Gastrocnemius medialis (tissue), 4 donors: ENCODE measurements around the gene DEFB124.

Source experiments
- POLR2A ChIP-seq, 2 donors: fragments of 450-650 bp; IDR thresholded peaks; one replicate each; pipeline ENCODE4 v1.6.1; 2017; ENCODE audit warnings: antibody characterized with exemption in 2 of 2, mild to moderate bottlenecking in 2 of 2, moderate library complexity in 2 of 2
- TF ChIP-seq, protein P1 (sequence below), 5 experiments: fragments of 450-650 bp in 3 of 5; fragments of 200-600 bp in 2 of 5; sonication (generic) in 2 of 5; IDR thresholded peaks in 4 of 5; conservative IDR thresholded peaks in 1 of 5; 1 replicate in 4 of 5; 2 replicates in 1 of 5; pipeline ENCODE4 v1.5.1; 2016 to 2019; ENCODE audit warnings: antibody characterized with exemption in 5 of 5, mild to moderate bottlenecking in 3 of 5, moderate library complexity in 3 of 5

DNA sequence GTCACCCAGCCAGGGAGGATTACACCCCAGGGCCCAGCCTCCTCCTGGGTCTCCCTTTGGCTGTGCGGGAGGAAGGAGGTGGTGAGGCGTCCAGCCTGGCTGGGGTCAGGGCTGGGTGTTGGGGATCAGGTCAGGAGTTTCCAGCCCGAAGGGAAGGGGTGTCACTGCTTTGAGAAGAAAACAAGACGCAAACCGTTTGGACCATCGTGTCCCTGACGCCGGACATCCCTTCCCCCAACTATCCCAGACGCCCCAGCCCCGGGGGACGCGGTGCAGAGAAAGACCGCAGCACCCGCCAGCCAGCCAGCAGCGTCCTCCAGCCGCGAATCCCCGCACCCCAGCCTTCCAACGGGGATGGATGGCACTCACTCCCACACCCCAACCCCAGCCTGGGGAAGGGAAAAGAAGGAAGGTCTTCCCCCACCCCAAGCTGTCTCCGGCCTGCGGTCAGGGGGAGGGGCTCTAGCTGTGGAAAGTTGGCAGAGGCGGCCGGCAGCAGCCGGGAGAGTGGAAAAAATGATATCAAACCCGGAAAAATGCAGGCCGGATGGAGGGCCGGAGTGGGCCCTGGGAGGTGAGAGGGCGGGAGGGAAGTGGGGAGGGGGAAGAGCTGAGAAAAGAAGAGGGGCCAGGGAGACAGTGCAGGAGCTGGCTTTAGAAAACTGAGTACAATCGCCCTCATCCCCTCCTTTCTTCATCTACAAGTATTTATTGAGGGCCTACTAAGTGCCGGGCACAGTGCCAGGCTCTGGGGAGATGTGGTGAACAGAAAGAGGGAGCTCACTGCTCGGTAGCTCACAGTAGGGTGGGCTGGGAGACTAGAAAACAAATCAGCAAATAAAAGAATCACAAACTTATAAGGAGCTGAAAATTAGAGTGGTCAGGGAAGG lies 10.8 kb upstream of the DEFB124 start:
- TF ChIP-seq POLR2A (IDR thresholded peaks at IDR 0.05): no peak
- TF ChIP-seq, protein P1, sequence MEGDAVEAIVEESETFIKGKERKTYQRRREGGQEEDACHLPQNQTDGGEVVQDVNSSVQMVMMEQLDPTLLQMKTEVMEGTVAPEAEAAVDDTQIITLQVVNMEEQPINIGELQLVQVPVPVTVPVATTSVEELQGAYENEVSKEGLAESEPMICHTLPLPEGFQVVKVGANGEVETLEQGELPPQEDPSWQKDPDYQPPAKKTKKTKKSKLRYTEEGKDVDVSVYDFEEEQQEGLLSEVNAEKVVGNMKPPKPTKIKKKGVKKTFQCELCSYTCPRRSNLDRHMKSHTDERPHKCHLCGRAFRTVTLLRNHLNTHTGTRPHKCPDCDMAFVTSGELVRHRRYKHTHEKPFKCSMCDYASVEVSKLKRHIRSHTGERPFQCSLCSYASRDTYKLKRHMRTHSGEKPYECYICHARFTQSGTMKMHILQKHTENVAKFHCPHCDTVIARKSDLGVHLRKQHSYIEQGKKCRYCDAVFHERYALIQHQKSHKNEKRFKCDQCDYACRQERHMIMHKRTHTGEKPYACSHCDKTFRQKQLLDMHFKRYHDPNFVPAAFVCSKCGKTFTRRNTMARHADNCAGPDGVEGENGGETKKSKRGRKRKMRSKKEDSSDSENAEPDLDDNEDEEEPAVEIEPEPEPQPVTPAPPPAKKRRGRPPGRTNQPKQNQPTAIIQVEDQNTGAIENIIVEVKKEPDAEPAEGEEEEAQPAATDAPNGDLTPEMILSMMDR (IDR thresholded peaks at IDR 0.05 in 4 of 5, conservative IDR thresholded peaks at IDR 0.05 in 1 of 5): no peak
